WTC11 (cell line): ENCODE measurements around the gene DARS2. TPM values are rescaled to one million over a fixed set of nuclear protein-coding genes. Genes with fewer than 3 reads are reported as not detected.
A peak's percentile ranks its signal among the peaks of the same experiment; 100 is the strongest.

Experiments
- ATAC-seq: fragments of 200-7000 bp; cut with Tn5 transposase; 2 replicates; pipeline ENCODE4 v1.10.0; 2021; ENCODE audit warnings: mild to moderate bottlenecking, moderate library complexity
- Bru-seq: library from RNA; stranded (reverse); fragments of 400-500 nt; gene quantifications from one replicate; lab custom pipeline; 2021; lab: Mats Ljungman, UMichigan
- CTCF ChIA-PET: fragments of 300-600 bp; sonication (Branson Sonifier 250); formaldehyde crosslinking; loops from one replicate; lab custom pipeline; 2021; ENCODE audit warnings: antibody characterized with exemption; lab: Charles Lee
- POLR2A ChIA-PET: fragments of 350-600 bp; sonication (Branson Sonifier 250); formaldehyde crosslinking; loops from one replicate; lab custom pipeline; 2021; ENCODE audit warnings: antibody characterized with exemption; lab: Charles Lee
- DNase-seq: peaks from one replicate; pipeline ENCODE4 v3.0.0; 2021; ENCODE audit warnings: low spot score
- H3K27ac Mint-ChIP-seq: 2 replicates; pipeline ENCODE4 v1.8.0; 2021; ENCODE audit warnings: mixed read lengths
- H3K27me3 Mint-ChIP-seq: 2 replicates; pipeline ENCODE4 v1.8.0; 2021; ENCODE audit warnings: low read depth, mild to moderate bottlenecking, moderate library complexity, mixed read lengths
- H3K36me3 Mint-ChIP-seq: 2 replicates; pipeline ENCODE4 v1.8.0; 2021; ENCODE audit warnings: mixed read lengths
- H3K4me1 Mint-ChIP-seq: 2 replicates; pipeline ENCODE4 v1.8.0; 2022; ENCODE audit warnings: mixed read lengths
- H3K4me3 Mint-ChIP-seq: 2 replicates; pipeline ENCODE4 v1.8.0; 2021; ENCODE audit warnings: mild to moderate bottlenecking, moderate library complexity, mixed read lengths
- H3K9me3 Mint-ChIP-seq: 2 replicates; pipeline ENCODE4 v1.8.0; 2021; ENCODE audit warnings: mixed read lengths
- ATF3 ChIP-seq: sonication (generic); formaldehyde crosslinking; conservative IDR thresholded peaks from 2 replicates; pipeline ENCODE4 v1.8.1; 2022; ENCODE audit warnings: mild to moderate bottlenecking, missing genetic modification reagents
- ATF6 ChIP-seq: sonication (generic); formaldehyde crosslinking; IDR thresholded peaks from 2 replicates; pipeline ENCODE4 v1.8.1; 2023; ENCODE audit warnings: mild to moderate bottlenecking, missing genetic modification reagents
- CDX4 ChIP-seq: fragments of 250-450 bp; sonication (Bioruptor Pico); IDR thresholded peaks from 2 replicates; pipeline ENCODE4 v1.9.0; 2021; ENCODE audit warnings: moderate library complexity, mild to moderate bottlenecking, inconsistent platforms, borderline replicate concordance
- CREM ChIP-seq: sonication (generic); formaldehyde crosslinking; IDR thresholded peaks from 2 replicates; pipeline ENCODE4 v1.8.1; 2022; ENCODE audit warnings: mild to moderate bottlenecking, missing genetic modification reagents, moderate library complexity
- E2F1 ChIP-seq: sonication (generic); formaldehyde crosslinking; IDR thresholded peaks from 2 replicates; pipeline ENCODE4 v1.8.0; 2022; ENCODE audit warnings: mild to moderate bottlenecking, missing genetic modification reagents
- E2F4 ChIP-seq: sonication (generic); formaldehyde crosslinking; IDR thresholded peaks from 2 replicates; pipeline ENCODE4 v1.8.1; 2022; ENCODE audit warnings: low read depth, mild to moderate bottlenecking, moderate library complexity, missing genetic modification reagents, borderline replicate concordance
- FOXP1 ChIP-seq: sonication (generic); formaldehyde crosslinking; IDR thresholded peaks from 2 replicates; pipeline ENCODE4 v1.8.0; 2022; ENCODE audit warnings: missing genetic modification reagents, mild to moderate bottlenecking, moderate library complexity, borderline replicate concordance
- IRF1 ChIP-seq: sonication (generic); formaldehyde crosslinking; IDR thresholded peaks from 2 replicates; pipeline ENCODE4 v1.8.0; 2023; ENCODE audit warnings: missing genetic modification reagents
- IRF2 ChIP-seq: sonication (generic); formaldehyde crosslinking; IDR thresholded peaks from 2 replicates; pipeline ENCODE4 v1.8.0; 2022; ENCODE audit warnings: low read depth, missing genetic modification reagents, borderline replicate concordance
- JAZF1 ChIP-seq: fragments of 250-450 bp; sonication (Bioruptor Pico); IDR thresholded peaks from 2 replicates; pipeline ENCODE4 v1.9.0; 2021; ENCODE audit warnings: moderate library complexity, mild to moderate bottlenecking, inconsistent platforms
- JUN ChIP-seq: sonication (generic); formaldehyde crosslinking; IDR thresholded peaks from 2 replicates; pipeline ENCODE4 v1.8.0; 2023; ENCODE audit warnings: mild to moderate bottlenecking, missing genetic modification reagents
- MAX ChIP-seq: sonication (generic); formaldehyde crosslinking; IDR thresholded peaks from 2 replicates; pipeline ENCODE4 v1.8.0; 2022; ENCODE audit warnings: mild to moderate bottlenecking, missing genetic modification reagents
- MLX ChIP-seq: sonication (generic); formaldehyde crosslinking; IDR thresholded peaks from 2 replicates; pipeline ENCODE4 v1.8.1; 2023; ENCODE audit warnings: mild to moderate bottlenecking, missing genetic modification reagents, moderate library complexity
- NR2C2 ChIP-seq: sonication (generic); formaldehyde crosslinking; IDR thresholded peaks from 2 replicates; pipeline ENCODE4 v1.8.0; 2022; ENCODE audit warnings: mild to moderate bottlenecking, missing genetic modification reagents
- OVOL2 ChIP-seq: fragments of 250-450 bp; sonication (Bioruptor Pico); IDR thresholded peaks from 2 replicates; pipeline ENCODE4 v1.9.0; 2021; ENCODE audit warnings: mild to moderate bottlenecking, borderline replicate concordance
- STAT6 ChIP-seq: sonication (generic); formaldehyde crosslinking; conservative IDR thresholded peaks from 2 replicates; pipeline ENCODE4 v1.8.1; 2023; ENCODE audit warnings: mild to moderate bottlenecking, low read depth, missing genetic modification reagents, moderate library complexity
- TEAD1 ChIP-seq: sonication (generic); formaldehyde crosslinking; IDR thresholded peaks from 2 replicates; pipeline ENCODE4 v1.8.0; 2022; ENCODE audit warnings: mild to moderate bottlenecking, missing genetic modification reagents
- TEAD4 ChIP-seq: sonication (generic); formaldehyde crosslinking; IDR thresholded peaks from 2 replicates; pipeline ENCODE4 v1.8.0; 2022; ENCODE audit warnings: mild to moderate bottlenecking, missing genetic modification reagents
- TP53 ChIP-seq: sonication (generic); formaldehyde crosslinking; IDR thresholded peaks from 2 replicates; pipeline ENCODE4 v1.8.1; 2023; ENCODE audit warnings: mild to moderate bottlenecking, missing genetic modification reagents
- ZBTB43 ChIP-seq: sonication (generic); formaldehyde crosslinking; IDR thresholded peaks from 2 replicates; pipeline ENCODE4 v1.8.1; 2023; ENCODE audit warnings: mild to moderate bottlenecking, missing genetic modification reagents
- ZNF138 ChIP-seq: sonication (generic); formaldehyde crosslinking; conservative IDR thresholded peaks from 2 replicates; pipeline ENCODE4 v1.8.1; 2022; ENCODE audit warnings: mild to moderate bottlenecking, moderate library complexity, missing genetic modification reagents
- ZNF263 ChIP-seq: sonication (generic); formaldehyde crosslinking; IDR thresholded peaks from 2 replicates; pipeline ENCODE4 v1.8.1; 2022; ENCODE audit warnings: low read depth, mild to moderate bottlenecking, moderate library complexity, missing genetic modification reagents
- long read RNA-seq, 3 experiments: library from RNA in 1 of 3; library from capped mRNA in 1 of 3; library from polyadenylated mRNA in 1 of 3; unstranded in 2 of 3; stranded (forward) in 1 of 3; transcript quantifications; one replicate each; pipeline ENCODE4 v2.0.0, GENCODE V29; 2021
- total RNA-seq: library from RNA; stranded (reverse); gene quantifications from 3 replicates; pipeline ENCODE4 v1.2.3, GENCODE V29; 2021

DARS2 gene
- total RNA-seq (37.5 to 40.1 TPM (median 38.0 TPM) in 3 replicates), Bru-seq, nascent RNA (percentile 69 among the genes with signal in this experiment)
- long read RNA-seq, experiment 1, transcript DARS2-209 (16 exons, 3,057 nt) = minor isoform, 13 of 252 reads
- long read RNA-seq, experiment 1, transcript DARS2-201 (17 exons, 3,441 nt) = major isoform, 182 of 252 reads
- long read RNA-seq, experiment 1, partial matches to known transcripts = 20 of 252 reads
- long read RNA-seq, experiment 1, other reads (novel, unspliced or antisense) = 21 of 252 reads
- long read RNA-seq, experiment 2, transcript DARS2-201 (17 exons, 3,441 nt) = major isoform, 21 of 60 reads
- long read RNA-seq, experiment 2, partial matches to known transcripts = 15 of 60 reads
- long read RNA-seq, experiment 2, other reads (novel, unspliced or antisense) = 21 of 60 reads
- long read RNA-seq, experiment 3, transcript DARS2-201 (17 exons, 3,441 nt) = major isoform, 17 of 33 reads
- long read RNA-seq, experiment 3, partial matches to known transcripts = 7 of 33 reads
- long read RNA-seq, experiment 3, other reads (novel, unspliced or antisense) = 4 of 33 reads

- H3K27ac Mint-ChIP-seq = peak within 1 kb of the TSS; percentile 99
- no peaks in the 10 kb centered on the region for H3K27me3 Mint-ChIP-seq
- no peaks in the 10 kb centered on the region for H3K9me3 Mint-ChIP-seq
- POLR2A ChIA-PET = interaction anchor here (0.6 to 2.2 kb wide), 8 partner anchors 22 to 395 kb away, joined by 3 to 19 read pairs (median 4); partner anchors contain the start of genes GAS5, KLHL20, PRDX6 and ZBTB37
- peaks cover 16% of the 10 kb centered on the region for H3K4me1 Mint-ChIP-seq
- H3K4me3 Mint-ChIP-seq = peak within 1 kb of the TSS; percentile 99
- DNase-seq = peak; percentile 91
- H3K36me3 Mint-ChIP-seq = peaks cover 35% of the 10 kb centered on the region
- CTCF ChIA-PET = interaction anchor here (0.6 to 3.6 kb wide), 5 partner anchors 44 to 460 kb away, joined by 3 to 11 read pairs (median 3); partner anchors contain the start of genes PRDX6 and ZBTB37
- peak; percentile 93 for ATAC-seq
- no peak for TF ChIP-seq NR2C2 (CRISPR knock-in tag)
- TF ChIP-seq FOXP1 (CRISPR knock-in tag) = 0 out of 2 replicates have a peak, but pooled peaks have one; percentile 18
- no peak for TF ChIP-seq CDX4 (CRISPR knock-in tag)
- no peak for TF ChIP-seq STAT6 (CRISPR knock-in tag)
- TF ChIP-seq ZNF138 (CRISPR knock-in tag) = no peak
- no peak for TF ChIP-seq MLX (CRISPR knock-in tag)
- TF ChIP-seq MAX = peak; percentile 72
- no peak for TF ChIP-seq IRF2 (CRISPR knock-in tag)
- no peak; the same call in 1 of the 2 replicates for TF ChIP-seq E2F1
- TF ChIP-seq E2F4 (CRISPR knock-in tag) = peak; percentile 63; the same call in 1 of the 2 replicates
- no peak for TF ChIP-seq ATF3 (CRISPR knock-in tag)
- TF ChIP-seq OVOL2 = no peak
- no peak for TF ChIP-seq ATF6
- TF ChIP-seq TEAD1 = peak; percentile 52; the same call in 1 of the 2 replicates
- TF ChIP-seq JUN (CRISPR knock-in tag) = no peak
- TF ChIP-seq CREM (CRISPR knock-in tag) = peak; percentile 57
- TF ChIP-seq JAZF1 (CRISPR knock-in tag) = no peak
- TF ChIP-seq ZNF263 = no peak
- no peak for TF ChIP-seq TP53
- TF ChIP-seq ZBTB43 = 0 out of 2 replicates have a peak, but pooled peaks have one; percentile 52
- TF ChIP-seq IRF1 = no peak
- TF ChIP-seq TEAD4 (CRISPR knock-in tag) = no peak
These were observed at the start of gene DARS2, which contains the start of gene CENPL for GRCh38 chr1:173824315-173825081. Gene DARS2 (plus strand): TSS chr1:173824673. CDS start chr1:173825230, 557 bp downstream. Gene CENPL (minus strand): TSS chr1:173824883. CDS start chr1:173811299, 13,584 bp downstream.
